OCI-LY7 (cell line): ENCODE measurements around the gene COBL.

Experiments
- EZH2phosphoT487 ChIP-seq: fragments of 200-600 bp; sonication (generic); IDR thresholded peaks from 2 replicates; pipeline ENCODE4 v1.6.1; 2018; ENCODE audit warnings: low read depth, borderline replicate concordance, mild to moderate bottlenecking, mixed run types, antibody characterized with exemption, low read length, moderate library complexity, mixed read lengths
- TF ChIP-seq, protein P1 (sequence below): fragments of 200-600 bp; sonication (generic); conservative IDR thresholded peaks from 2 replicates; pipeline ENCODE4 v1.5.1; 2014; ENCODE audit warnings: mild to moderate bottlenecking, antibody characterized with exemption, low read length, moderate library complexity, mixed read lengths

DNA sequence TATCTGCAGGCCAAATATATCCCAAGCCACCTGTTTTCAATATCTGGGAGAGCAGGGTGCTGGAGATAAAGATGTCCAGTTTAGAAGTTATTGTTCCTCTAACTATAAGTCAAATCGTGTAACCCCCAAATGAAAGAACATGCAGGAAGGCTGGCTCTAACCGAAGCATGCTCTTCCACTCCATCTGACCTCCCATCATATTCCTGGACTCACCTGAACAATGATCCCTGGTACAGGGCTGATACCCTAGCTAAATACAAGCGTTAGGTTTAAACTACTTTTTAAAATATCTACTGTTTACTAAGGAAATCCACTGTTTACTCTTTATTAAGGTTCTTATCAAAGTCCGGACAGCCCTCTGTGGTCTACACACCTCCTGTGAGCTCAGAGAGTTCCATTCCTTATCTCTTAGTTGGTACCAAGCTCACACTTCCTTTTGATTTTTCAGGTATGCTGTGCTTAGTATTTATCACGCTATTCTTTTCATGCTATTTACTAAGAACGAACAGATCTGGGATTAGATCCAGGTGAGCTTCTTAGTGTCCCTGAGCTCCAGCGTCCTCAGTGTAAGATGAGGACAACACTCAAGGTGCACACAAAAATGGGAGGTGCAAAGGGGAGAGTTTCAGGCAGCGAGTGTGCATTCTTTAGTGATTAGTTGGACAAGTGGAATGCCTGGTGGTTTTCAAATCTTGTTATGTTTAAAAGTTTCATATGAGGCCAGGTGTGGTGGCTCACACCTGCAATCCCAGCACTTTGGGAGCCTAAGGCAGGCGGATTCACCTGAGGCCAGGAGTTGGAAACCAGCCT, 23.6 kb upstream of the COBL start:
- TF ChIP-seq, protein P1, sequence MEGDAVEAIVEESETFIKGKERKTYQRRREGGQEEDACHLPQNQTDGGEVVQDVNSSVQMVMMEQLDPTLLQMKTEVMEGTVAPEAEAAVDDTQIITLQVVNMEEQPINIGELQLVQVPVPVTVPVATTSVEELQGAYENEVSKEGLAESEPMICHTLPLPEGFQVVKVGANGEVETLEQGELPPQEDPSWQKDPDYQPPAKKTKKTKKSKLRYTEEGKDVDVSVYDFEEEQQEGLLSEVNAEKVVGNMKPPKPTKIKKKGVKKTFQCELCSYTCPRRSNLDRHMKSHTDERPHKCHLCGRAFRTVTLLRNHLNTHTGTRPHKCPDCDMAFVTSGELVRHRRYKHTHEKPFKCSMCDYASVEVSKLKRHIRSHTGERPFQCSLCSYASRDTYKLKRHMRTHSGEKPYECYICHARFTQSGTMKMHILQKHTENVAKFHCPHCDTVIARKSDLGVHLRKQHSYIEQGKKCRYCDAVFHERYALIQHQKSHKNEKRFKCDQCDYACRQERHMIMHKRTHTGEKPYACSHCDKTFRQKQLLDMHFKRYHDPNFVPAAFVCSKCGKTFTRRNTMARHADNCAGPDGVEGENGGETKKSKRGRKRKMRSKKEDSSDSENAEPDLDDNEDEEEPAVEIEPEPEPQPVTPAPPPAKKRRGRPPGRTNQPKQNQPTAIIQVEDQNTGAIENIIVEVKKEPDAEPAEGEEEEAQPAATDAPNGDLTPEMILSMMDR: no peak
- TF ChIP-seq EZH2phosphoT487: no peak
